A549 treated with AZD9567 at 1 μM for 4 hours (cell line): ENCODE data around the gene ZC2HC1C. TPM values are rescaled to one million over a fixed set of nuclear protein-coding genes. Genes with fewer than 3 reads are reported as not detected.

Experiments used
- total RNA-seq: library from RNA; stranded (reverse); fragments of 200-300 nt; extraction: Qiagen RNA extraction; gene quantifications from 5 replicates; pipeline ENCODE4 v1.2.3, GENCODE V29; 2022; ENCODE audit not compliant: insufficient read depth

The ZC2HC1C gene
- 2.6 to 6.9 TPM (median 3.6 TPM) in 5 replicates for total RNA-seq

DNA sequence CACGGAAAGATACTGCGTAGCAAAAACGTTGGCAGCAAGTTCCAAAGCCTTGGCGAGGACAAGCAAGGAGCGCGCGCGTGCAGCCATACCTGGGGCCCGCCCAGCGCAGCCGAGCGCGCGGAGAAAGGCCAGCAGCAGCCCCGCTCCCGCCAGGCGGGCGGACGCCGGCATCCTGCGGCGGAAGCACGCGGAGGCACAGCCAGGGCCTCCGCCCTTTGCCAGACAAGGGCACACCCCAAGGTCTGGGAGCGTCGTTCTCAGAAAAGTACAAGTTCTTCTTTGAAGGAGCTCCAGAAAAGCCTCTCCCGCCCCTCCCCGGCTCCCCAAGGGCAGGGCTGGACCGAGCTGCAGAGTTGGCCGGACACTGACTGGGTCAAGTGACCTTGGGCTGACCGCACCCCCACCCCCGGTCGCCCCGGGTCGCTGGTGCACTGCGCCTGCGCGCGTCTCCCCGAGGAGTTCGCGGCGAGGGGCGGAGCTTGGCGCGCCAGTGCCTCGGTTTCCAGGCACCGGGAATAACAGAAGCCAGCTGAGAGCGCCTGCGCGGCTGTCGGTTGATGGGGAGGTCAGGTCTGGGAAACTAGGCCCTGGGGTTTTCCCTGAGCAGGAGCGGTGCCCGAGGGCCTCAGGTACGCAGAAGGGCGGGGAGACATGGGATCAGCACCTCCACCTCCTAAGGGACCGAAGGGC, at the start of gene ZC2HC1C:
Gene ZC2HC1C (plus strand): TSS at position 521 of the 690 bp plus-strand sequence. CDS start 933 bp downstream, outside the sequence.

DNA sequence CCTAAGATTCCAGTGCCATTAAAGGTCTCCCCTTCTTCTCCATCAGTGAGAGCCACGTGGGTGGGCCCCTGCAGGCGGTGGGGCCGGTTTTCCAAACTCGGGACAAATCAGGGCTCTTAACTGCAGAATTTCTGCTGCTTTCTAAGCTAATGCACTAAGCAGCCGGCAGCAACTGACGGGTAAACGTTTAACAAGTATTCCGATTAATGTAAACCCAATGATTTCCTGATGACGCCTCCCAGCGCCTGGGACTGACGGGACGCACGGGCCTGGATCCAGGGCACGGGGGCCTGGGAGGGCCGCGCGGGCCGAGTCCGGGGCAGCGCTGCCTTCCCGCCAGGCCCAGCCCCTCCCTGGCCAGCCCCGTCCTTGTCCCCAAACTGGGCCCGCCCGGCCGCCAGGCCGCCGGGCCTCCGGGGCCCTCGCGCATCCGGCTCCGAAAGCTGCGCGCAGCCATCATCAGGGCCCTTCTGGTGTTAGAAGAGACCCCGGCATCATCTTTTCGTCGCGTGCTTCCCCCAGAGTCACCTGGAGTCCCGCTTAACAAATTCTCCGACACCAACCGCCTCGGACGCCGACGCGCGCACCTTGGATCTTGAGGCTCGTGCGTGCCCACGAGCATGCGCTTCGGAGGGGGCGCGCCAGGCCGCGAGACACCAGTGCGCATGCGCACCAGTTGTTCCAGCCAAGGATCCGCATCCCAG, 18.4 kb upstream of the ZC2HC1C start, which contains the start of gene MLH3:
Gene MLH3 (minus strand): TSS at position 616 of the 704 bp plus-strand sequence. CDS start 1,812 bp downstream, outside the sequence.

GRCh38 chr14:75063491-75064204, 5.8 kb upstream of the ZC2HC1C start, which contains the start of gene ACYP1:
Gene ACYP1 (minus strand): TSS chr14:75064024. CDS start chr14:75063553, 471 bp downstream.

GRCh38 chr14:75126679-75127473, 57.4 kb downstream of the ZC2HC1C start, which contains the start of gene NEK9:
Gene NEK9 (minus strand): TSS chr14:75127048. CDS start chr14:75126921, 127 bp downstream.

Other genes starting within 250 kb of the ZC2HC1C start
- not detected in 5 replicates for gene PROX2, start 193.5 kb upstream of the ZC2HC1C start, total RNA-seq
- gene DLST, start 187.7 kb upstream of the ZC2HC1C start, total RNA-seq, result 100 to 126 TPM (median 102 TPM) in 5 replicates
- 0.38 to 0.51 TPM (median 0.40 TPM) in 4 of 5 replicates, not detected in the other for gene RPS6KL1, start 146.4 kb upstream of the ZC2HC1C start, total RNA-seq
- gene PGF, start 114.0 kb upstream of the ZC2HC1C start, total RNA-seq, result 3.0 to 5.3 TPM (median 4.1 TPM) in 5 replicates
- gene EIF2B2, start 66.7 kb upstream of the ZC2HC1C start, total RNA-seq, result 81.7 to 98.3 TPM (median 84.0 TPM) in 5 replicates
- gene MLH3, start 18.2 kb upstream of the ZC2HC1C start, total RNA-seq, result 15.9 to 22.1 TPM (median 18.5 TPM) in 5 replicates
- 21.9 to 27.6 TPM (median 26.0 TPM) in 5 replicates for gene ACYP1, start 5.6 kb upstream of the ZC2HC1C start, total RNA-seq
- gene NEK9, start 57.4 kb downstream of the ZC2HC1C start, total RNA-seq, result 28.5 to 37.9 TPM (median 35.4 TPM) in 5 replicates
- gene TMED10, start 107.0 kb downstream of the ZC2HC1C start, total RNA-seq, result 217 to 280 TPM (median 272 TPM) in 5 replicates
- gene FOS, start 209.2 kb downstream of the ZC2HC1C start, total RNA-seq, result 9.4 to 14.9 TPM (median 11.6 TPM) in 5 replicates